G401 (cell line): ENCODE data around the gene DUSP22. TPM values are rescaled to one million over a fixed set of nuclear protein-coding genes. Genes with fewer than 3 reads are reported as not detected.
"Not testable (repeated sequence)": the region's sequence is repeated elsewhere in the genome, so short reads cannot be mapped to it uniquely, and the experiment has no call there.

ENCODE experiments used
- DNase-seq: peaks from one replicate; pipeline ENCODE4 v3.0.0-alpha.2; 2015; ENCODE audit warnings: low spot score
- in situ Hi-C: cut with HindIII; loops from 2 replicates; pipeline ENCODE4 v1.10.0; 2016; ENCODE audit warnings: low sequenced_read_pairs, mixed read lengths
- total RNA-seq: library from RNA; depleted of rRNA; stranded (reverse); fragments of >200 nt; shearing (Covaris generic); gene quantifications from 2 replicates; pipeline ENCODE4 v1.2.3, GENCODE V29; 2014; rRNA removed

DUSP22 gene, protein sequence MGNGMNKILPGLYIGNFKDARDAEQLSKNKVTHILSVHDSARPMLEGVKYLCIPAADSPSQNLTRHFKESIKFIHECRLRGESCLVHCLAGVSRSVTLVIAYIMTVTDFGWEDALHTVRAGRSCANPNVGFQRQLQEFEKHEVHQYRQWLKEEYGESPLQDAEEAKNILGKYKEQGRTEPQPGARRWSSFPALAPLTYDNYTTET
- 16.6 and 16.9 TPM in 2 replicates for total RNA-seq

- in situ Hi-C loops, result no loop called here
- DNase-seq, result peak; percentile 73
Observed at GRCh38 chr6:291697-292505, at the start of gene DUSP22. Gene DUSP22 (plus strand): TSS chr6:292487. CDS start chr6:292540, 53 bp downstream.

DNA sequence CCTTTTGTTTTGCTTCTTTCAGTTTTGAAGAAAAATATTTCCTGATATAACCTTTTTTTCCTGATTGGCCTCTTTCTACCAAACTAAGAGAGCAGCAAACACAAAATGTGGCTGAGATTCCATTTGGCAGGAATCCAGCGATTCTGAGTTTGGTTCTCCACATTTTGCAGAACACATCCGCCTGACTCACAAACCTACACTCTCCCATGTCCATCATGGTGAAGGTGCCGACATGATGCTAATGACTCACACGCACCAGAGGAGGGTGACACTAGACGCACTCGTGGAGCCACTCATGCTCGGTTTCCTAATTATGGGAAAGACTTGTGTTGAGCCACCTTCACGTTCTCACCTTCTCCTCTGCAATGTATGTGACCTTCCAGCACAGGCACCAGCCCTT lies 45.9 kb upstream of the DUSP22 start:
- no peak for DNase-seq
- in situ Hi-C loops, result no loop called here

- no peak for DNase-seq
- in situ Hi-C loops, result no loop called here
Observed at GRCh38 chr6:247351-247750, 44.9 kb upstream of the DUSP22 start.

- DNase-seq, in situ Hi-C loops: not testable (repeated sequence)
Observed at GRCh38 chr6:248046-248445, 44.2 kb upstream of the DUSP22 start.

DNA sequence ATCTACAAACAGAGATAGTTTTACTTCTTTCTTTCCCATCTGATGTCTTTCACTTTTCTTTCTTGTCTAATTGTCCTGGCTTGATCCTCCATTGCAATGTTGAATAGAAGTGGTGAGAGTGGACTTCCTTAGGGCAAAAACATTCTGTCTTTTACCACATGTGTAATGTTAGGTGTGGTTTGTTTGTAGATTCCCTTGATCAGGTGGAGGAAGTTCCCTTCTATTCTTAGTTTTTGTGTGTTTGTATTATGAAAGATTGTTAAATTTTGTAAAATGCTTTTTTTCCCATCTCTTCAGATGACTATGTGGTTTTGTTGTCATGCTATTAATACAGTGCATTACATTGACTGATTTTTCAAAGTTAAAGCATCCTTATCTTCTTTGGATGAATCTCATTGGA lies 41.6 kb upstream of the DUSP22 start:
- no peak for DNase-seq
- in situ Hi-C loops, result no loop called here

DNA sequence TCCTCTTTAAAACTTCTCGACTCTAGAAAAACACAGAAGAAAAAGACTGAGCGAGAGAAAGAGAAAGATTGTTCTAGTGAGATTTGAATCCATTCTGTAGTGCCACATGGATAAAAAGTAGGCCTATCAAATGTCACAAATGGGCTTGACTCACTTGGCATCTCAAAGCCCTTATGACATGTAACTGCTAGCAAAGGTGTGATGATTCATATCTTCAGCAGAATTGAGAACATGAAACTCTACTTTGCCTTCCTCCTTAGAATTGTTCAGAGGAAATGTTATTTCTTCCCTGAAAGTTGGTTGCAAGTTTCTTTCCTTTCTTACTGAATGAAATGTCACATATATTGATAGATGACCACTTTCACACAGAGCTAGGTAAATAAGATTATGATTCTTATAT lies 40.4 kb upstream of the DUSP22 start:
- DNase-seq, result no peak
- in situ Hi-C loops, result no loop called here

GRCh38 chr6:252775-253535 lies 39.3 kb upstream of the DUSP22 start:
- in situ Hi-C loops, result no loop called here
- DNase-seq, result no peak

DNA sequence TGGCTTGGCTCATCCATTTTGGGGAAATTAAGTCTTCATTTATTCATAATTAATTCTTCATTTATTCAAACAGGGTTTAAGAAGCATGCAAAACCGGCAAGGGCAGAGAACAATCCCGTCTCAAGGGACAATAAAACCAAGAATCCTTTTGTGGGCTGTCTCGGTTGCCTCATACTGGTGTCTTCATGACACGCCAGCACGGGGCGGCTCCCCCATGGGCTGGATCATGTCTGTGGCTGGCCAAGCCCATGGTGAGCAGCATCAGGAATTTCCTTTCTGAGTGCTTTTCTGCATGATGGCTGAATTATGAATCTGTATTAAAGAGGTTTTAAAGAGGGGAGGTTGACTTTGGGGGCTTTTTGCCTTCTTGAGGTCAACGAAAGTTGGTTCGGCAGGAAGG lies 38.3 kb upstream of the DUSP22 start:
- no peak for DNase-seq
- in situ Hi-C loops, result no loop called here

- no peak for DNase-seq
- in situ Hi-C loops, result no loop called here
Observed at GRCh38 chr6:255041-255750, 37.1 kb upstream of the DUSP22 start.

DNA sequence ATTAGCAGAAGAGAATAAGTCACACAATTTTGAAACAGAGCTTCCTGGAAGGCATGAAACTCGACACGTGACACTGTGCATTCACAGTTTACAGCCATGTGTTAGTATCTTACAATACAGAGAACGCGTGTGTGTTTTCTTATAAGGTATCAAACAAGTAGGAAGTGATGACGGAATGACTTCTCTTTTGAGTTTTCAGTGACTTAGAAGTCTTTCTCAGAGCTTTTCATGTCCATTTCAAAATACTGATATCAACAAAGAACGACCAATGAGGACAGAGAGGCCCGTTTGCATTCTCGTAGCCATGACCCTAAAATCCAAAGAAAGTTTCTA lies 36.6 kb upstream of the DUSP22 start:
- in situ Hi-C loops, result no loop called here
- DNase-seq, result no peak

GRCh38 chr6:256169-256568 lies 36.1 kb upstream of the DUSP22 start:
- no peak for DNase-seq
- in situ Hi-C loops, result no loop called here

DNA sequence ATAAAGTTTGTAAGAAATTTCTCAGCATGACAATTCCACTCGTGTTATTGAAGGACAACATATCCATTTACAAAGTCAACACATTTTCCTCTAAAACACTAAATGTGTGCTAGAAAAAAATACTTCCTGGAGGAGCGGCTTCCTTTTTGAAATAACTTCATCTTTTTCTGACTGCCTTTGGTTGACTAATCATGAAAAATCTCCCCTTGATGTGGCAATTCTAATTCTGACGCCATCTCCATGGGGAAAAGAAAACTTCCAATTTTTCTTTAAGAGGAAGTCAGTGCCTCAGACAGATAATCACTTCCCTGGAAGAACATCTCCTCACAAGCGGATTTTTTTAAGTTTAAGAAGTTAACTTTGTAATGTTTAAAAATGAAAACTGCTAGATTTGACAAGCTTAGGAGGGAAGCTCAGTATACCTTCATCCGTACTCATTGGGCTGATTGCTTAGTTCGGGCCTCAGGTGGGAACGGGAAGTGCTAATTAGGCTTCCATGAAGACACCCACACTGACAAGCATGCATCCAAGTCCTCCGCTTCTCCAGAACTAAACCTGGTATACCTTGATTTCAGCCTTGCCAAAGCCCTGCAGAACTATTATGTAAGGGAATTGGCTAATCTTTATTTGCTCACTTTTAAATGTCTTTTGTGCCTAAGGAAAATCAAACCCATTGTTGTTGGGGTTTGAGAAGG lies 35.1 kb upstream of the DUSP22 start:
- no peak for DNase-seq
- in situ Hi-C loops, result no loop called here

DNA sequence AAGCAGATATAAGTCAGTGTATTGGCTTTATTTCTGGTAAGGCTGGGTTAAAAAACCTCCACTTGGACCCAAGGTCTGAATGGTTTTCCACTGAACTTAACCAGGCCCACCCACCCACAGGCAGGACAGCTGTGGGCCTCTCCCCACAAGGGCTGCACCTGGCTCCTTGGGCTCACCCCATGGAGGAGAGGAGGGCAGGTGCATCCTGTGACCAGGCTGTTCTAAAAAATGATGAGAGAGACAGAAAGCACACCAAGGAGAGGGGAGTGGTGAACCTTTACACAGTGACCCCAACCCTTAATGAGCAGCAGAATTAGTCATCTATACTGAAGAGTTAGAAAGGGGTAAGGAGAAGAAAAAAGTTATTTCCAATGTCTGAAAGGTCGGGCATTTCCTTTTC lies 34.5 kb upstream of the DUSP22 start:
- no peak for DNase-seq
- in situ Hi-C loops, result no loop called here

GRCh38 chr6:259316-259715 lies 33.0 kb upstream of the DUSP22 start:
- no peak for DNase-seq
- in situ Hi-C loops, result no loop called here

- no peak for DNase-seq
- in situ Hi-C loops, result no loop called here
Observed at GRCh38 chr6:259901-260508, 32.3 kb upstream of the DUSP22 start.

- in situ Hi-C loops, result no loop called here
- no peak for DNase-seq
Observed at GRCh38 chr6:264626-265025, 27.7 kb upstream of the DUSP22 start.

- in situ Hi-C loops, result no loop called here
- DNase-seq, result no peak
Observed at GRCh38 chr6:268394-268935, 23.8 kb upstream of the DUSP22 start.

- in situ Hi-C loops, result no loop called here
- no peak for DNase-seq
Observed at GRCh38 chr6:273551-274058, 18.7 kb upstream of the DUSP22 start.
